IMR-90 (cell line): Measurements from ENCODE around the gene BCAT1. TPM values are rescaled to one million over a fixed set of nuclear protein-coding genes. Genes with fewer than 3 reads are reported as not detected.

Experiments used
- ATAC-seq: fragments of 200-7000 bp; cut with Tn5 transposase; 2 replicates; pipeline ENCODE4 v1.9.1; 2020; ENCODE audit warnings: low read depth, mild to moderate bottlenecking, moderate library complexity
- BruUV-seq: library from RNA; stranded (reverse); fragments of 400-500 nt; replicated peaks from 2 replicates; lab custom pipeline; 2021; lab: Mats Ljungman, UMichigan
- CTCF ChIA-PET: fragments of 300-600 bp; formaldehyde crosslinking; extraction: SDS; loops from one replicate; lab custom pipeline; 2021; ENCODE audit warnings: antibody characterized with exemption; lab: Yijun Ruan, JAX
- POLR2A ChIA-PET: fragments of 300-600 bp; sonication (Branson Sonifier 250); formaldehyde crosslinking; loops from one replicate; lab custom pipeline; 2022; ENCODE audit warnings: antibody characterized with exemption; ENCODE audit not compliant: unreplicated experiment; lab: Charles Lee
- DNase-seq: peaks from one replicate; pipeline ENCODE4 v3.0.0; 2013
- H2AFZ ChIP-seq: replicated peaks from 2 replicates; pipeline ENCODE3; 2013; ENCODE audit warnings: low read length, mild to moderate bottlenecking; ENCODE audit not compliant: poor library complexity
- H2AK5ac ChIP-seq: 2 replicates; pipeline ENCODE4 v1.6.1; 2013; ENCODE audit warnings: low read depth, low read length, inconsistent platforms
- H2AK9ac ChIP-seq: replicated peaks from 2 replicates; pipeline ENCODE3; 2013; ENCODE audit warnings: mild to moderate bottlenecking, low read depth, low read length, moderate library complexity; ENCODE audit not compliant: poor library complexity
- H2BK120ac ChIP-seq: 2 replicates; pipeline ENCODE4 v1.6.1; 2013; ENCODE audit warnings: low read depth, low read length, inconsistent platforms
- H2BK15ac ChIP-seq: 3 replicates; pipeline ENCODE4 v1.6.1; 2013; ENCODE audit warnings: low read depth, low read length, inconsistent platforms
- H2BK20ac ChIP-seq: 2 replicates; pipeline ENCODE4 v1.6.1; 2013; ENCODE audit warnings: low read depth, mild to moderate bottlenecking, inconsistent platforms, low read length, moderate library complexity
- H2BK5ac ChIP-seq: 2 replicates; pipeline ENCODE4 v1.6.1; 2013; ENCODE audit warnings: mild to moderate bottlenecking, low read depth, low read length, inconsistent platforms; ENCODE audit not compliant: poor library complexity, severe bottlenecking
- H3K14ac ChIP-seq: replicated peaks from 2 replicates; pipeline ENCODE4 v1.6.1; 2013; ENCODE audit warnings: low read depth, low read length, inconsistent platforms
- H3K18ac ChIP-seq: 2 replicates; pipeline ENCODE4 v1.6.1; 2013; ENCODE audit warnings: low read depth, low read length, control low read depth
- H3K23ac ChIP-seq: 2 replicates; pipeline ENCODE4 v1.6.1; 2013; ENCODE audit warnings: low read depth, low read length, inconsistent platforms
- H3K27ac ChIP-seq: 2 replicates; pipeline ENCODE4 v1.5.1; 2013; ENCODE audit warnings: mild to moderate bottlenecking, control low read depth, low read length; ENCODE audit not compliant: insufficient read depth
- H3K27me3 ChIP-seq: 2 replicates; pipeline ENCODE4 v1.6.1; 2013; ENCODE audit warnings: low read length; ENCODE audit not compliant: control insufficient read depth, insufficient read depth
- H3K36me3 ChIP-seq: 2 replicates; pipeline ENCODE4 v1.6.1; 2013; ENCODE audit warnings: low read length, mixed read lengths; ENCODE audit not compliant: control insufficient read depth, insufficient read depth
- H3K4ac ChIP-seq: 2 replicates; pipeline ENCODE4 v1.6.1; 2013; ENCODE audit warnings: low read depth, low read length, inconsistent platforms
- H3K4me1 ChIP-seq: 2 replicates; pipeline ENCODE4 v1.6.1; 2013; ENCODE audit warnings: low read length, mixed read lengths; ENCODE audit not compliant: control insufficient read depth, insufficient read depth
- H3K4me2 ChIP-seq: 2 replicates; pipeline ENCODE4 v1.6.1; 2013; ENCODE audit warnings: low read depth, mild to moderate bottlenecking, control low read depth, low read length, moderate library complexity
- H3K4me3 ChIP-seq: 2 replicates; pipeline ENCODE4 v1.5.1; 2013; ENCODE audit warnings: low read depth, mild to moderate bottlenecking, control low read depth, low read length, moderate library complexity; ENCODE audit not compliant: insufficient read depth
- H3K56ac ChIP-seq: 2 replicates; pipeline ENCODE4 v1.6.1; 2013; ENCODE audit warnings: low read length, inconsistent platforms; ENCODE audit not compliant: insufficient read depth; ENCODE audit errors: extremely low read depth
- H3K79me1 ChIP-seq, 2 experiments: 2 replicates each; pipeline ENCODE4 v1.6.1; 2013; ENCODE audit warnings: low read length in 2 of 2, inconsistent platforms in 1 of 2, low read depth in 1 of 2
- H3K9ac ChIP-seq: 2 replicates; pipeline ENCODE4 v1.6.1; 2013; ENCODE audit warnings: low read depth, low read length, control low read depth
- H3K9me1 ChIP-seq: 2 replicates; pipeline ENCODE4 v1.6.1; 2013; ENCODE audit warnings: low read length, inconsistent platforms; ENCODE audit not compliant: insufficient read depth
- H3K9me3 ChIP-seq: 2 replicates; pipeline ENCODE4 v1.6.1; 2013; ENCODE audit warnings: low read length; ENCODE audit not compliant: control insufficient read depth, insufficient read depth
- H4K20me1 ChIP-seq: 2 replicates; pipeline ENCODE4 v1.6.1; 2013; ENCODE audit warnings: low read length, inconsistent platforms; ENCODE audit not compliant: insufficient read depth
- H4K5ac ChIP-seq: 2 replicates; pipeline ENCODE4 v1.6.1; 2013; ENCODE audit warnings: mild to moderate bottlenecking, low read depth, low read length, control low read depth
- H4K8ac ChIP-seq, 2 experiments: 2 replicates each; pipeline ENCODE4 v1.6.1; 2013; ENCODE audit warnings: low read depth in 2 of 2, low read length in 2 of 2, control low read depth in 1 of 2, inconsistent platforms in 1 of 2
- H4K91ac ChIP-seq: 2 replicates; pipeline ENCODE4 v1.6.1; 2013; ENCODE audit warnings: low read depth, low read length, inconsistent platforms; ENCODE audit not compliant: insufficient read depth
- BHLHE40 ChIP-seq: fragments of 150-350 bp; IDR thresholded peaks from 2 replicates; pipeline ENCODE4 v1.6.1; 2016; ENCODE audit warnings: mild to moderate bottlenecking, low read depth, low read length
- CEBPB ChIP-seq: IDR thresholded peaks from 2 replicates; pipeline ENCODE4 v1.6.1; 2012; ENCODE audit warnings: low read depth, low read length, improper control_type of control experiment
- CHD1 ChIP-seq: IDR thresholded peaks from 2 replicates; pipeline ENCODE4 v1.6.1; 2012; ENCODE audit warnings: low read depth, low read length, improper control_type of control experiment
- CTCF ChIP-seq: conservative IDR thresholded peaks from 2 replicates; pipeline ENCODE4 v1.5.1; 2012; ENCODE audit warnings: mild to moderate bottlenecking, low read depth, low read length, improper control_type of control experiment
- ELK1 ChIP-seq: fragments of 150-350 bp; IDR thresholded peaks from 2 replicates; pipeline ENCODE4 v1.6.1; 2016; ENCODE audit warnings: low read depth, mild to moderate bottlenecking, low read length, moderate library complexity, borderline replicate concordance
- MAFK ChIP-seq: IDR thresholded peaks from 2 replicates; pipeline ENCODE4 v1.6.1; 2012; ENCODE audit warnings: low read depth, low read length, improper control_type of control experiment
- MAZ ChIP-seq: IDR thresholded peaks from 2 replicates; pipeline ENCODE4 v1.6.1; 2012; ENCODE audit warnings: low read depth, mild to moderate bottlenecking, low read length, improper control_type of control experiment, moderate library complexity, borderline replicate concordance
- MXI1 ChIP-seq: IDR thresholded peaks from 2 replicates; pipeline ENCODE4 v1.6.1; 2012; ENCODE audit warnings: low read depth, mild to moderate bottlenecking, low read length, moderate library complexity, borderline replicate concordance
- NFE2L2 ChIP-seq: fragments of 150-350 bp; IDR thresholded peaks from 2 replicates; pipeline ENCODE4 v1.6.1; 2016; ENCODE audit warnings: low read depth, mild to moderate bottlenecking, low read length
- POLR2A ChIP-seq: IDR thresholded peaks from 2 replicates; pipeline ENCODE4 v1.6.1; 2012; ENCODE audit warnings: mild to moderate bottlenecking, low read depth, low read length
- RAD21 ChIP-seq: IDR thresholded peaks from 2 replicates; pipeline ENCODE4 v1.6.1; 2012; ENCODE audit warnings: low read length, improper control_type of control experiment
- RFX5 ChIP-seq: IDR thresholded peaks from 2 replicates; pipeline ENCODE4 v1.8.0; 2012; ENCODE audit warnings: low read depth, mild to moderate bottlenecking, low read length, moderate library complexity
- SMC3 ChIP-seq: fragments of 150-350 bp; IDR thresholded peaks from 2 replicates; pipeline ENCODE4 v1.6.1; 2016; ENCODE audit warnings: low read depth, mild to moderate bottlenecking, antibody characterized with exemption, low read length, moderate library complexity
- USF2 ChIP-seq: fragments of 150-350 bp; IDR thresholded peaks from 2 replicates; pipeline ENCODE4 v1.6.1; 2017; ENCODE audit warnings: mild to moderate bottlenecking, antibody characterized with exemption, low read length, low read depth
- WGBS, 2 experiments: methylation state at CpG; one replicate each; pipeline versions ENCODE4 v1.1.5 to v1.1.7; 2013; ENCODE audit warnings: missing lambda C conversion rate in 2 of 2; ENCODE audit not compliant: insufficient read length in 1 of 2; ENCODE audit errors: extremely low coverage in 2 of 2; 5-methylcytosine and 5-hydroxymethylcytosine counted together
- dilution Hi-C: fragments of 300-500 bp; cut with HindIII; formaldehyde crosslinking; loops from one replicate; pipeline ENCODE4 v1.14.3; 2018; ENCODE audit warnings: low sequenced_read_pairs; ENCODE audit not compliant: unreplicated experiment
- in situ Hi-C: fragments of 300-500 bp; cut with MboI; formaldehyde crosslinking; loops from 3 replicates; pipeline ENCODE4 v1.14.3; 2019; ENCODE audit warnings: low sequenced_read_pairs, inconsistent platforms, mixed read lengths
- intact Hi-C: fragments of 100-400 bp; cut with micrococcal nuclease; formaldehyde crosslinking; loops from 2 replicates; pipeline ENCODE4 v1.10.0; 2022
- polyA plus RNA-seq, 3 experiments: library from polyadenylated mRNA; depleted of rRNA; stranded (reverse); fragments of >200 nt; gene quantifications; 2 replicates each; pipeline ENCODE4 v1.2.3, GENCODE V29; 2012; ENCODE audit warnings: low replicate concordance in 1 of 3
- total RNA-seq: library from RNA; depleted of rRNA; stranded (reverse); fragments of >200 nt; gene quantifications from 2 replicates; pipeline ENCODE4 v1.2.3, GENCODE V29; 2012

Gene BCAT1
- total and polyA plus RNA-seq, 2 of the 4 experiments (the other 2 are of a cell fraction) = 30.4 to 683 TPM

GRCh38 chr12:24818351-24818750 lies 130.6 kb downstream of the BCAT1 start:
- dilution Hi-C loops = no loop called here

More at GRCh38 chr12:24818351-24818750, 130.6 kb downstream of the BCAT1 start:
- H3K36me3 ChIP-seq = peaks cover 24% of the 10 kb centered on the region
- H3K23ac ChIP-seq = no peak overlapping the region
- H2AK9ac ChIP-seq = no peak overlapping the region
- H2AK5ac ChIP-seq = no peak overlapping the region
- no peak overlapping the region for H2BK15ac ChIP-seq
- H3K56ac ChIP-seq = no peak overlapping the region
- TF ChIP-seq MXI1 (no peak), CEBPB (no peak), SMC3 (no peak), CTCF (no peak), MAZ (no peak), CHD1 (no peak), NFE2L2 (no peak), MAFK (no peak), USF2 (no peak), ELK1 (no peak), BHLHE40 (no peak), RAD21 (no peak), RFX5 (no peak), POLR2A (no peak)
- DNase-seq = no peak
- no peak overlapping the region for H3K18ac ChIP-seq
- H3K9me3 ChIP-seq = no peaks in the 10 kb centered on the region
- peaks cover 12% of the 10 kb centered on the region for H3K9me1 ChIP-seq
- no peak overlapping the region for H4K91ac ChIP-seq
- no peak overlapping the region for H3K27ac ChIP-seq
- no peak for ATAC-seq
- H3K4me3 ChIP-seq = no peak overlapping the region
- no peaks in the 10 kb centered on the region for H3K27me3 ChIP-seq
- no peak overlapping the region for H4K8ac ChIP-seq
- POLR2A ChIA-PET = no interaction called here
- H2BK20ac ChIP-seq = no peak overlapping the region
- H4K20me1 ChIP-seq = peaks cover 17% of the 10 kb centered on the region; the same call in 1 of the 2 replicates
- no peak overlapping the region for H2BK5ac ChIP-seq
- H3K79me1 ChIP-seq = peaks cover 4 to 16% of the 10 kb centered on the region in 2 experiments; a peak in 3 of 4 replicates
- WGBS, 2 experiments = no CpG with 5 or more reads among the region's 1 CpG
- H3K4me2 ChIP-seq = no peak overlapping the region
- no peak overlapping the region for H3K4ac ChIP-seq
- H2AFZ ChIP-seq = no peak overlapping the region
- in situ Hi-C loops (no loop called here), intact Hi-C loops (no loop called here)
- no peak overlapping the region for H2BK120ac ChIP-seq
- H3K14ac ChIP-seq = no peak overlapping the region
- CTCF ChIA-PET = interaction anchor here (0.6 kb wide), 1 partner anchor 68 kb away, joined by 3 read pairs; no protein-coding TSS in a partner anchor
- no peak overlapping the region for H3K9ac ChIP-seq
- no peak overlapping the region for H4K5ac ChIP-seq
- peaks cover 6% of the 10 kb centered on the region for H3K4me1 ChIP-seq
- no TSS peak for BruUV-seq
